Cardiac muscle cell (in vitro differentiated cells and primary cell): ENCODE results near the gene BHMT. TPM values are rescaled to one million over a fixed set of nuclear protein-coding genes. Genes with fewer than 3 reads are reported as not detected.

Experiments
- DNase-seq, 2 donors: peaks; one replicate each; pipeline versions ENCODE4 v3.0.0 to v3.0.0-alpha.2; 2010 to 2017; ENCODE audit warnings: low read depth in 1 of 2, low spot score in 1 of 2
- H3K27ac ChIP-seq: fragments of 200-600 bp; sonication (generic); 2 replicates; pipeline ENCODE4 v1.5.1; 2016
- H3K27me3 ChIP-seq: fragments of 200-600 bp; sonication (generic); 2 replicates; pipeline ENCODE4 v1.6.0; 2016; ENCODE audit warnings: control low read depth
- H3K36me3 ChIP-seq: fragments of 200-600 bp; sonication (generic); 2 replicates; pipeline ENCODE4 v1.5.1; 2016; ENCODE audit warnings: control low read depth
- H3K4me1 ChIP-seq: fragments of 200-600 bp; sonication (generic); 2 replicates; pipeline ENCODE4 v1.8.1; 2017; ENCODE audit warnings: low read depth, mild to moderate bottlenecking, mixed run types
- H3K4me3 ChIP-seq: fragments of 200-600 bp; sonication (generic); 2 replicates; pipeline ENCODE4 v1.5.1; 2016; ENCODE audit warnings: mild to moderate bottlenecking
- H3K9me3 ChIP-seq: fragments of 200-600 bp; sonication (generic); 2 replicates; pipeline ENCODE4 v1.5.1; 2017; ENCODE audit warnings: low read depth, mild to moderate bottlenecking, control low read depth
- polyA plus RNA-seq: library from polyadenylated mRNA; unstranded; fragments of >200 nt; fragmentation: Nextera tagmentation; extraction: Ambion mirVana; gene quantifications from 2 replicates; pipeline ENCODE4 v1.2.1, GENCODE V29; 2016
- total RNA-seq: library from RNA; depleted of rRNA; stranded (reverse); fragments of >200 nt; gene quantifications from 2 replicates; pipeline ENCODE4 v1.2.3, GENCODE V29; 2016
- TF ChIP-seq, protein P1 (sequence below): IDR thresholded peaks from 2 replicates; pipeline ENCODE4 v1.5.1; 2012; ENCODE audit warnings: low read depth, mild to moderate bottlenecking, low read length

The BHMT gene, protein sequence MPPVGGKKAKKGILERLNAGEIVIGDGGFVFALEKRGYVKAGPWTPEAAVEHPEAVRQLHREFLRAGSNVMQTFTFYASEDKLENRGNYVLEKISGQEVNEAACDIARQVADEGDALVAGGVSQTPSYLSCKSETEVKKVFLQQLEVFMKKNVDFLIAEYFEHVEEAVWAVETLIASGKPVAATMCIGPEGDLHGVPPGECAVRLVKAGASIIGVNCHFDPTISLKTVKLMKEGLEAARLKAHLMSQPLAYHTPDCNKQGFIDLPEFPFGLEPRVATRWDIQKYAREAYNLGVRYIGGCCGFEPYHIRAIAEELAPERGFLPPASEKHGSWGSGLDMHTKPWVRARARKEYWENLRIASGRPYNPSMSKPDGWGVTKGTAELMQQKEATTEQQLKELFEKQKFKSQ
- 0.49 TPM in 1 of 2 replicates, not detected in the other for total RNA-seq
- polyA plus RNA-seq = 0.42 and 0.54 TPM in 2 replicates

DNA sequence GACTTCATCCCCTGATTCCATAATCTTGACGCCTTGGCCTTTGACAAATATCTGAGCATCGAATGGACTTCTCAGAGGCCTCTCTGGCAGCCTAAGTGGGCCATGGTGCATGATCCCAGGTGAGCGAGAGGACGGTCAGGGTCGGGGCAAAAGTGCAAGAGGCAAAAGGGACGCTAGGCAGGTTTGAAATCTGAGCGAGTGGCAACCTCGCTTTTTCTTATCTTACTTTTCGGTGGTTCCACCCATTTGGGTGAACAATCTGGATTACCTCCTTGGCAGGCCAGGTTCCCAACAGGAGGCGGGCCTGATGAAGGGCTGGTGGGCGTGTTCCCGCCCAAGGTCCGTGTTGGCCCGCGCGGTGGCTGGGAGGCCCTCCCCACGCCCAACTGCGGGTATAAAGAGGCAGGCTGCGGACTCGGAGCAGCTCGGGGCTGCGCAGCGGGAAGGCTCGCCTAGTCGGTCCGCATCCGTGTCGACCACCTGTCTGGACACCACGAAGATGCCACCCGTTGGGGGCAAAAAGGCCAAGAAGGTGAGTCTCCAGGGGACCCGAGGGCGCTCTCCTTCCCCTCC is at the start of gene BHMT:
Gene BHMT, plus strand, starts transcription at position 423 of the 573 bp plus-strand sequence. Its CDS starts 77 bp downstream, at position 500.
- Histone ChIP-seq H3K27me3 (peaks cover 67% of the 10 kb centered on the region), H3K9me3 (no peaks in the 10 kb centered on the region), H3K4me3 (peak within 1 kb of the TSS; percentile 9), H3K4me1 (no peaks in the 10 kb centered on the region), H3K36me3 (no peaks in the 10 kb centered on the region), H3K27ac (no peak within 1 kb of the TSS)
- no peak for DNase-seq
- TF ChIP-seq, protein P1, sequence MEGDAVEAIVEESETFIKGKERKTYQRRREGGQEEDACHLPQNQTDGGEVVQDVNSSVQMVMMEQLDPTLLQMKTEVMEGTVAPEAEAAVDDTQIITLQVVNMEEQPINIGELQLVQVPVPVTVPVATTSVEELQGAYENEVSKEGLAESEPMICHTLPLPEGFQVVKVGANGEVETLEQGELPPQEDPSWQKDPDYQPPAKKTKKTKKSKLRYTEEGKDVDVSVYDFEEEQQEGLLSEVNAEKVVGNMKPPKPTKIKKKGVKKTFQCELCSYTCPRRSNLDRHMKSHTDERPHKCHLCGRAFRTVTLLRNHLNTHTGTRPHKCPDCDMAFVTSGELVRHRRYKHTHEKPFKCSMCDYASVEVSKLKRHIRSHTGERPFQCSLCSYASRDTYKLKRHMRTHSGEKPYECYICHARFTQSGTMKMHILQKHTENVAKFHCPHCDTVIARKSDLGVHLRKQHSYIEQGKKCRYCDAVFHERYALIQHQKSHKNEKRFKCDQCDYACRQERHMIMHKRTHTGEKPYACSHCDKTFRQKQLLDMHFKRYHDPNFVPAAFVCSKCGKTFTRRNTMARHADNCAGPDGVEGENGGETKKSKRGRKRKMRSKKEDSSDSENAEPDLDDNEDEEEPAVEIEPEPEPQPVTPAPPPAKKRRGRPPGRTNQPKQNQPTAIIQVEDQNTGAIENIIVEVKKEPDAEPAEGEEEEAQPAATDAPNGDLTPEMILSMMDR = no peak

DNA sequence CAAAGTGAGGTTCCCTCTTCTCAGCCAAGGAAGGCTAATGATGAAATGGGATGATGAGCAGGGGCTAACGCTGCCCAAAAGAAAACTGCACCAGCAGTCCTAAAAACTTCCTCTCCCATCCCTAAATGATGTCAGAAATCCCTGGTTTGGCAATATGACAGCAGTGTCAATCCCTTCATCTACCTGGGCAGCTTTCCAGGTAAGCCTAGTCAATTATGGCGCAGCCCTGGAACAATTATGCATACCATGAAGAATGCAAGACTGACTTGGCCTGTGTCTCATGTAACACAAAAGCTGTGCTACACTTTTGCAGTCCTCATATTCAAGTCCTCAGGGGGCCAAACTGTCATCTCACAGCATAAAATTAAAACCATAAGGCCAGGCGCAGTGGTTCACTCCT is 49.2 kb upstream of the BHMT start:
- H3K9me3 ChIP-seq = no peaks in the 10 kb centered on the region
- no peak overlapping the region for H3K4me3 ChIP-seq
- TF ChIP-seq, protein P1 = no peak
- no peaks in the 10 kb centered on the region for H3K4me1 ChIP-seq
- no peaks in the 10 kb centered on the region for H3K36me3 ChIP-seq
- H3K27ac ChIP-seq = no peak overlapping the region
- H3K27me3 ChIP-seq = no peaks in the 10 kb centered on the region
- DNase-seq = no peak

- peak in 1 of 2 donors; percentile 68 for DNase-seq
- H3K4me3 ChIP-seq = no peak within 1 kb of the TSS
Observed at GRCh38 chr5:79069488-79070349, 41.9 kb upstream of the BHMT start, which contains the start of the genes BHMT2 and DMGDH. Gene BHMT2 (plus strand): TSS chr5:79069767. CDS start chr5:79069783, 16 bp downstream. Gene DMGDH (minus strand): TSS chr5:79069674. CDS start chr5:79069620, 54 bp downstream.

GRCh38 chr5:79070350-79070667 is 41.3 kb upstream of the BHMT start:
- H3K9me3 ChIP-seq = no peaks in the 10 kb centered on the region
- no peaks in the 10 kb centered on the region for H3K27me3 ChIP-seq
- no peaks in the 10 kb centered on the region for H3K4me1 ChIP-seq
- H3K36me3 ChIP-seq = no peaks in the 10 kb centered on the region
- peak in 1 of 2 donors; percentile 55 for DNase-seq
- TF ChIP-seq, protein P1 = no peak
- H3K27ac ChIP-seq = no peak overlapping the region
- H3K4me3 ChIP-seq = no peak overlapping the region

More at GRCh38 chr5:79069488-79070349, 41.9 kb upstream of the BHMT start, which contains the start of the genes BHMT2 and DMGDH:
- H3K27ac ChIP-seq = no peak within 1 kb of the TSS
- no peaks in the 10 kb centered on the region for H3K9me3 ChIP-seq
- no peaks in the 10 kb centered on the region for H3K36me3 ChIP-seq
- TF ChIP-seq, protein P1 = no peak
- no peaks in the 10 kb centered on the region for H3K4me1 ChIP-seq
- no peaks in the 10 kb centered on the region for H3K27me3 ChIP-seq

DNA sequence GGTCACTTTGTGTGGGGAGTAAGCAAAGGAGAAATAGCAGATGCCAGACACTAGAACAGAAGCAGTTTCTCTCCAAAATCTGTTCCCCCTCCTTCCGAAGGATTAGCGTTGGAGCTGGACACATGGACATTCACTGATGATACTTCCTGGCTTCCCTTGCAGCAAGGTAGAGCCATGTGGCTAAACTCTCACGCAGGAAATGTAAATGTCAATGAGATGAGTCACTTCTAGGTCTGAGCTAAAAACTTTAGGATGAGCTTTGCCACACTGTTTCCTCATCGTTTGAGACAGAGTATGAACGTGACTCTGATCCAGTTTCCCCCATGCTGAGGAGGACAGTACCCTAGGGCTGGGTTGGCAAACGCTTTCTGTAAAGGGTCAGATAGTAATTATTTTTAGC is 37.0 kb upstream of the BHMT start:
- no peak overlapping the region for H3K27ac ChIP-seq
- H3K4me1 ChIP-seq = no peaks in the 10 kb centered on the region

More for the DNA sequence above, 37.0 kb upstream of the BHMT start:
- Histone ChIP-seq H3K36me3 (no peaks in the 10 kb centered on the region), H3K27me3 (no peaks in the 10 kb centered on the region), H3K4me3 (no peak overlapping the region), H3K9me3 (no peaks in the 10 kb centered on the region)
- peak in 1 of 2 donors; percentile 56 for DNase-seq
- TF ChIP-seq, protein P1 = no peak
